Vagina (tissue), 2 donors: Measurements from ENCODE around the gene GNAQ.

ENCODE experiments used
- POLR2A ChIP-seq, 2 donors: fragments of 450-650 bp; IDR thresholded peaks; one replicate each; pipeline ENCODE4 v1.6.1; 2017; ENCODE audit warnings: antibody characterized with exemption in 2 of 2, mild to moderate bottlenecking in 2 of 2, moderate library complexity in 2 of 2
- POLR2AphosphoS5 ChIP-seq, 2 donors: sonication (generic); formaldehyde crosslinking; IDR thresholded peaks; one replicate each; pipeline ENCODE4 v1.9.0; 2017; ENCODE audit warnings: antibody characterized with exemption in 2 of 2, mild to moderate bottlenecking in 2 of 2, low read depth in 1 of 2; ENCODE audit not compliant: insufficient read depth in 1 of 2
- TF ChIP-seq, protein P1 (sequence below), 3 experiments: fragments of 450-650 bp in 2 of 3; fragments of 200-600 bp in 1 of 3; sonication (generic) in 1 of 3; IDR thresholded peaks; one replicate each; pipeline ENCODE4 v1.5.1; 2017 to 2019; ENCODE audit warnings: antibody characterized with exemption in 3 of 3, mild to moderate bottlenecking in 2 of 3, moderate library complexity in 2 of 3

DNA sequence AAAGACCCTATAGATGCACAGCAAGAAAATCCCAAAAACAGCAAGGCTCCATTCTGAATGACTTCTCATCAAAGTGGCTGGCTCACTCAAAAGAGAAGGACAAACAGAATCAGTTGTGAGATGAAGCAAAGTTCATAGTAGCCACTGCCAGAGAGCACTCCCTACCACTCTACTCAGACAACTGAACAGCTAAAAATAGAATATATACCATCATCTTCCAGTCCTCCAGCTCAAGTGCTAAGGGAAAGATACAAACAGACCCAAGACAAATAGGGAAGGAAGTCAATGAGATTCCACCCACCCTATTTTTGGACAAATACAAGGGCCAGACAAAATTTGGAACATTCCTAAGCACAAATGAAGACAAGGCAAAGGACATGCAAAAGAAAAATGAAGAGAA, 20.6 kb downstream of the GNAQ start:
- TF ChIP-seq, protein P1, sequence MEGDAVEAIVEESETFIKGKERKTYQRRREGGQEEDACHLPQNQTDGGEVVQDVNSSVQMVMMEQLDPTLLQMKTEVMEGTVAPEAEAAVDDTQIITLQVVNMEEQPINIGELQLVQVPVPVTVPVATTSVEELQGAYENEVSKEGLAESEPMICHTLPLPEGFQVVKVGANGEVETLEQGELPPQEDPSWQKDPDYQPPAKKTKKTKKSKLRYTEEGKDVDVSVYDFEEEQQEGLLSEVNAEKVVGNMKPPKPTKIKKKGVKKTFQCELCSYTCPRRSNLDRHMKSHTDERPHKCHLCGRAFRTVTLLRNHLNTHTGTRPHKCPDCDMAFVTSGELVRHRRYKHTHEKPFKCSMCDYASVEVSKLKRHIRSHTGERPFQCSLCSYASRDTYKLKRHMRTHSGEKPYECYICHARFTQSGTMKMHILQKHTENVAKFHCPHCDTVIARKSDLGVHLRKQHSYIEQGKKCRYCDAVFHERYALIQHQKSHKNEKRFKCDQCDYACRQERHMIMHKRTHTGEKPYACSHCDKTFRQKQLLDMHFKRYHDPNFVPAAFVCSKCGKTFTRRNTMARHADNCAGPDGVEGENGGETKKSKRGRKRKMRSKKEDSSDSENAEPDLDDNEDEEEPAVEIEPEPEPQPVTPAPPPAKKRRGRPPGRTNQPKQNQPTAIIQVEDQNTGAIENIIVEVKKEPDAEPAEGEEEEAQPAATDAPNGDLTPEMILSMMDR (IDR thresholded peaks at IDR 0.05): no peak
- no peak for TF ChIP-seq POLR2A (IDR thresholded peaks at IDR 0.05)
- TF ChIP-seq POLR2AphosphoS5 (IDR thresholded peaks at IDR 0.05; ENCODE audit: insufficient read depth in 1 of 2, low read depth in 1 of 2): no peak
